Peyer's patch (tissue), 4 donors: ENCODE results near the gene JAM3. TPM values are rescaled to one million over a fixed set of nuclear protein-coding genes. Genes with fewer than 3 reads are reported as not detected.

Source experiments
- DNase-seq, 3 donors: peaks; one replicate each; pipeline ENCODE4 v3.0.0-alpha.2; 2017 to 2019
- H3K27ac ChIP-seq, 4 donors: fragments of 200-600 bp; sonication (generic); one replicate each; pipeline ENCODE4 v1.5.1; 2016 to 2019
- H3K27me3 ChIP-seq, 2 donors: fragments of 200-600 bp; sonication (generic); one replicate each; pipeline ENCODE4 v1.5.1; 2019
- H3K36me3 ChIP-seq, 3 donors: fragments of 200-600 bp; sonication (generic); one replicate each; pipeline ENCODE4 v1.5.1; 2016 to 2019
- H3K4me1 ChIP-seq, 4 donors: fragments of 200-600 bp; sonication (generic); one replicate each; pipeline ENCODE4 v1.5.1; 2016 to 2019
- H3K4me3 ChIP-seq, 4 donors: fragments of 200-600 bp; sonication (generic); 1 replicate in 3 of 4; 2 replicates in 1 of 4; pipeline ENCODE4 v1.5.1; 2016 to 2019; ENCODE audit warnings: mild to moderate bottlenecking in 1 of 4
- H3K9me3 ChIP-seq, 4 donors: fragments of 200-600 bp; sonication (generic); one replicate each; pipeline ENCODE4 v1.5.1; 2016 to 2019; ENCODE audit warnings: mild to moderate bottlenecking in 1 of 4
- CTCF ChIP-seq, 6 experiments: fragments of 450-650 bp in 4 of 6; fragments of 200-600 bp in 2 of 6; sonication (generic) in 1 of 6; IDR thresholded peaks; one replicate each; pipeline ENCODE4 v1.5.1; 2017 to 2019; ENCODE audit warnings: antibody characterized with exemption in 6 of 6, mild to moderate bottlenecking in 3 of 6, moderate library complexity in 1 of 6
- POLR2A ChIP-seq, 2 donors: fragments of 450-650 bp; IDR thresholded peaks; one replicate each; pipeline ENCODE4 v1.5.1; 2017; ENCODE audit warnings: antibody characterized with exemption in 2 of 2, mild to moderate bottlenecking in 2 of 2, moderate library complexity in 2 of 2
- total RNA-seq, 4 donors: library from RNA; depleted of rRNA; stranded (reverse); fragments of >200 nt; gene quantifications; one replicate each; pipeline ENCODE4 v1.1.0, GENCODE V29; 2016

Gene JAM3
- total RNA-seq = 10 to 100 TPM in 1 of 4 donors, 1 to 10 TPM in 3; 4.6 to 14.0 (median 8.5) TPM

- peaks cover 0 to 8% (median 1%) of the 10 kb centered on the region in 4 donors for H3K4me1 ChIP-seq
- no peaks in the 10 kb centered on the region for H3K9me3 ChIP-seq
- peak; percentile 78 to 97 (median 96) for DNase-seq
- peak within 1 kb of the TSS; percentile 70 to 85 (median 74) for H3K27ac ChIP-seq
- H3K4me3 ChIP-seq = peak within 1 kb of the TSS; percentile 59 to 76 (median 63)
- no peaks in the 10 kb centered on the region for H3K36me3 ChIP-seq
- TF ChIP-seq POLR2A (IDR thresholded peaks at IDR 0.05) = peak in 1 of 2 donors; percentile 28
- no peak for TF ChIP-seq CTCF (IDR thresholded peaks at IDR 0.05)
- H3K27me3 ChIP-seq = no peaks in the 10 kb centered on the region
Measured at GRCh38 chr11:134068829-134069425, at the start of gene JAM3. JAM3 (plus strand) TSS chr11:134069072; CDS start chr11:134069084, 12 bp downstream.

GRCh38 chr11:134019500-134019899 lies 49.4 kb upstream of the JAM3 start:
- DNase-seq = no peak
- Histone ChIP-seq H3K27me3 (no peaks in the 10 kb centered on the region), H3K27ac (no peak overlapping the region), H3K4me1 (no peaks in the 10 kb centered on the region), H3K9me3 (no peaks in the 10 kb centered on the region), H3K36me3 (no peaks in the 10 kb centered on the region), H3K4me3 (no peak overlapping the region)
- TF ChIP-seq POLR2A (IDR thresholded peaks at IDR 0.05) = no peak
- TF ChIP-seq CTCF (IDR thresholded peaks at IDR 0.05) = no peak

- H3K27me3 ChIP-seq = no peaks in the 10 kb centered on the region
- H3K27ac ChIP-seq = no peak overlapping the region
- no peaks in the 10 kb centered on the region for H3K4me1 ChIP-seq
- no peaks in the 10 kb centered on the region for H3K36me3 ChIP-seq
- no peak for DNase-seq
- TF ChIP-seq POLR2A (IDR thresholded peaks at IDR 0.05) (no peak), CTCF (IDR thresholded peaks at IDR 0.05) (no peak)
- H3K4me3 ChIP-seq = no peak overlapping the region
- no peaks in the 10 kb centered on the region for H3K9me3 ChIP-seq
Measured at GRCh38 chr11:134020598-134020997, 48.3 kb upstream of the JAM3 start.

- no peaks in the 10 kb centered on the region for H3K27me3 ChIP-seq
- TF ChIP-seq CTCF (IDR thresholded peaks at IDR 0.05) = no peak
- TF ChIP-seq POLR2A (IDR thresholded peaks at IDR 0.05) = no peak
- H3K36me3 ChIP-seq = no peaks in the 10 kb centered on the region
- no peak overlapping the region for H3K4me3 ChIP-seq
- H3K27ac ChIP-seq = no peak overlapping the region
- H3K9me3 ChIP-seq = no peaks in the 10 kb centered on the region
- DNase-seq = no peak
- no peaks in the 10 kb centered on the region for H3K4me1 ChIP-seq
Measured at GRCh38 chr11:134021326-134021725, 47.5 kb upstream of the JAM3 start.

GRCh38 chr11:134022748-134023147 lies 46.1 kb upstream of the JAM3 start:
- Histone ChIP-seq H3K27ac (no peak overlapping the region), H3K4me3 (no peak overlapping the region), H3K9me3 (no peaks in the 10 kb centered on the region), H3K27me3 (no peaks in the 10 kb centered on the region), H3K4me1 (no peaks in the 10 kb centered on the region), H3K36me3 (no peaks in the 10 kb centered on the region)
- no peak for TF ChIP-seq CTCF (IDR thresholded peaks at IDR 0.05)
- no peak for TF ChIP-seq POLR2A (IDR thresholded peaks at IDR 0.05)
- no peak for DNase-seq
